GM18867 (cell line): ENCODE data around the gene WIPF2.

ENCODE experiments used
- ATAC-seq: cut with Tn5 transposase; IDR thresholded peaks from one replicate; pipeline ENCODE4 v1.9.1; 2021; ENCODE audit warnings: mild to moderate bottlenecking, moderate library complexity; ENCODE audit not compliant: unreplicated experiment

The WIPF2 gene

DNA sequence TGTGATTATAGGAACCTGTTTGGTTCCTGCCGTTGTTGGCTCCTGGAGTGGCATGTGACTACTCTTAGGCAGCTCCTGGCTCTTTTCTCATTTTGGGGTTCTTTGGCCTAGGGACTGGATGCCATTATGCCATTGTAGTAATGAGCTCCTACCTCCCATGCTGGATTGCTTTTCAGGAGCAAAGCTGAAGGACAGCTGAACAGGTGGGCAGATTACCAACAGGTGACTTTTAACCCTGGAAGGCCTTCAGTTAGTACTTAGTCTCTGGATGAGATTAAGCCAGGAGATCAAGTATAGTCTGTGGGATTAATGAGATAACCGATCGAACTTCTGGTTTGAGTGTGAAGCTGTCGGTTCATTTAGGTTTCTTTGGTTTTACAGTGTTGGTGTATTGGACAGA, 25.2 kb downstream of the WIPF2 start:
- ATAC-seq: no peak

DNA sequence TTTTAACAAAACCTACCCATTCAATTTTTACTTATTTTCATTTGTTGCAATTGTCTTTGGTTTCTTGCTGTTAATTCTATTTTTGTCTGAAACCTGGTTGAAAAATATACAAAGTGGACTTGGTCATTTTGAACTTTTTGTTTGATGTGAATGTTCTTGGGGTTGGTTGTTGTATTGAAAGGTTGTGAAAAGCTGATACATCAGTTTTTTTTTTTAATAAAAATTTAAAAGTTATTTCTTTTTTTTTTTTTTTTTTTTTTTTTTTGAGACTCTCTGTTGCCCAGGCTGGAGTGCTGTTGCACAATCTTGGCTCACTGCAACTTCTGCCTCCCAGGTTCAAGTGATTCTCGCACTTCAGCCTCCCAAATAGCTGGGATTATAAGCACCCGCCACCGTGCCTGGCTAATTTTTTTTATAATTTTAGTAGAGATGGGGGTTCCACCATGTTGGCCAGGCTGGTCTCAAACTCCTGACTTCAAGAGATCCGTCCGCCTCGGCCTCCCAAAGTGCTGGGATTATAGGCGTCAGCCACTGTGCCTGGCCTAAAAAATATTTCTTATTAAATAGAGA, 28.9 kb downstream of the WIPF2 start:
- no peak for ATAC-seq

DNA sequence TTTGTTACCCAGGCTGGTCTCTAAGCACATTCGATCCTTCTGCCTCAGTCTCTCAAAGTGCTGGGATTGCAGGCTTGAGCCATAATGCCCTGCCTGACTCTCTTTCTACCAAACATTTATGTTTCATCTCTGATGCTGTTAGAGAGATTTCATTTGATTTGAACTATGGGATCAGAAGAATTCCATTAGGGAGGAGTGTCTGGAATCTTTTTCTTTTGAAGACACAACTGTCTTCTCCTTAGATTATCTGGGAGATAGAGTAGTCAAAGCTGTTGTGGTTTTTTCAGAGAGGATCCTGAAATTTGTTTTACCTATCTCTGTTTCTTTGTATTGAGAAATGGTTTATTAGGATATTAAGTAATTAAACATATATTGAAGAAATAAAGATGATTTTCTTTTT, 29.4 kb downstream of the WIPF2 start:
- ATAC-seq: no peak

DNA sequence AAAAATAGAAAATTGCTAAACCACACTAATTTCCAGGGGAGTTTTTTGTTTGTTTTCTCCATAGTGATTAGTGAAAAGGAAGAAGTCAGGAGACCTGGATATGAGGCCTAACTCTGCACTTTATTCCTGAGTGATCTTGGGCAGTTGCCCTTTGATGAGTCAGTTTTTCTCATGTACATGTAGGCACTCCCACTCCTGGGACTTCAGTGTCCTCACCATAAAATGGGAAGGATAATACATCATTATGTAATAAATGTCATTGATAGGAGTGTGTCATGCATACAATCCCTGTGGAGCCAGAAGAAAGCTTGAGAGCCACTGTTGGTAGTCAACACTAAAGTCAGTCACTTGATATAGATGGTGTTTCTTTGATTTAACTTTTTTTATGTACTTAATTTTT, 32.5 kb downstream of the WIPF2 start:
- no peak for ATAC-seq

DNA sequence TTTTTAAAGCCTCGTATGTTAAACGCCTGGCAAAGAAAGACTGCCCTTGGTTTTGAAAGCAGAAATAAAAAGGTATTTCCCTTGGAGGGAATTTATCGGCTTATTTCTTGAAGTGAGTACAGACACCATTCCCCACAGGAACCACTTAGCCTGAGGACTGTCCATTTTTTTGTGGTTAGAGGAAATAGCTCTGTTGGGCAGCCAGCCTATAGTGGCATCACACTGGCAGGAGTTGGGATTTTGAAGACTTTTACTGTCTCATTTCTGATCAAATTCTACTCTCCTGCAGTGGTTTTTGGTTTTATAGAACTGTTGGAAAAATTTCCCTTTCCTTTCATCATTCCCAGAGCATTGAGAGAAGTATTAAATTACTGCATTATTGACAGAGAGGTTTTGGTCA, 34.5 kb downstream of the WIPF2 start:
- ATAC-seq: no peak

DNA sequence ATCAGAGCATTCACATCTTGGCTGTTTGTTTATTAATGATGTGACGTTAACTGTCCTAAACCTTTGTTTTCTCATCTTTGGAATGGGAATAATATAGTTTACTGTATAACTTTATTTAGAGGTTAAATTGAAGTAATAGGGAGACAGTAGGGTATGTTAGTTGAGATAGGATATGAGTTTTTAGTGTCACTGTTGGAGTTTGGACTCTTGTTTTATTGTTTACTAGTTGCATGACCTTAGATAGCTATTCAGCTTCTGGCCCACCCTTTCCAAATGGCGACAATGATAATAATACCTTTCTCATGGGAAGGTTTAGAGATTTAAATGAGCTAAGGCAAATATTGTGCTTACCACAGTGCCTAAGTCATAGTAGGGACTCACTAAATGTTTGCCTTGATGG, 40.4 kb downstream of the WIPF2 start:
- no peak for ATAC-seq

DNA sequence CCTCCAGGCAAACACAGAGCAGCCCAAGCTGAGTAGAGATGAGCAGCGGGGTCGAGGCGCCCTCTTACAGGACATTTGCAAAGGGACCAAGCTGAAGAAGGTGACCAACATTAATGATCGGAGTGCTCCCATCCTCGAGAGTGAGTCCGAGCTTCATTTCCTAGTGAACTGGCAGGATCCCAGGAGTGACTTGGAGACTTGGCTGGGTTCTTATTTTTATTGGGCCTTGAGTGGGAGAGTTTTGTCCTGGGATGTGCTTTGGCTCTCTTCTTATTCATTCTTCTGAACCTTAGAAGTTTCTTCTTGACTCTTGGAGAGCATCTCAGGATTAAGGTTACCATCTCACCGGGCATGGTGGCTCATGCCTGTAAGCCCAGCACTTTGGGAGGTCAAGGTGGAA, 41.4 kb downstream of the WIPF2 start:
- ATAC-seq: no peak

DNA sequence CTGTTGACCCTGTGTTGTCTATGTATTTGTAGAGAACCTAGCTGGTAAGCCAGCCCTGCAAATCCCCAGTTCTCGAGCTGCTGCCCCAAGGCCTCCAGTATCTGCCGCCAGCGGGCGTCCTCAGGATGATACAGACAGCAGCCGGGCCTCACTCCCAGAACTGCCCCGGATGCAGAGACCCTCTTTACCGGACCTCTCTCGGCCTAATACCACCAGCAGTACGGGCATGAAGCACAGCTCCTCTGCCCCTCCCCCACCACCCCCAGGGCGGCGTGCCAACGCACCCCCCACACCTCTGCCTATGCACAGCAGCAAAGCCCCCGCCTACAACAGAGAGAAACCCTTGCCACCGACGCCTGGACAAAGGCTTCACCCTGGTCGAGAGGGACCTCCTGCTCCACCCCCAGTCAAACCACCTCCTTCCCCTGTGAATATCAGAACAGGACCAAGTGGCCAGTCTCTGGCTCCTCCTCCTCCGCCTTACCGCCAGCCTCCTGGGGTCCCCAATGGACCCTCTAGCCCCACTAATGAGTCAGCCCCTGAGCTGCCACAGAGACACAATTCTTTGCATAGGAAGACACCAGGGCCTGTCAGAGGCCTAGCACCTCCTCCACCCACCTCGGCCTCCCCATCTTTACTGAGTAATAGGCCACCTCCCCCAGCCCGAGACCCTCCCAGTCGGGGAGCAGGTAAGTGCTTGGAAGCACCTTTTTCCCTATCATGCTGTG, 45.5 kb downstream of the WIPF2 start:
- ATAC-seq: no peak

DNA sequence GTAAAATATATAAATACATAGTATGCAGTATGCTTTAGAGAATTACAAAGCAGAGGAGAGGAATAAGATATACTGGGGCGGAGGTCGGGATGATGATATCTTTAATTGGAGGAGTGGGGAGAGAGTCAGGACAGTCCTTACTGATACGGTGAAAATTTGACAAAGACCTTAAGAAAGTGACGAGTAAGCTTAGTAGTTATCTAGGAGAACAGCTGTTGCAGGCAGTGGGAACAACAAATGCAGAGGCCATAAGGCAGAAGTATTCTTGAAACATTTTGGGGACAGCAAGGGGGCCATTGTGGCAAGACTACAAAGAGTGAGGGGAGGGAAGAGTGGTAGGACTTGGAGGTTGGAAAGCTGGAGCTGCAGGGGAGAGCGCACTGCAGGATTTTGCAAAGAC, 46.2 kb downstream of the WIPF2 start:
- no peak for ATAC-seq

DNA sequence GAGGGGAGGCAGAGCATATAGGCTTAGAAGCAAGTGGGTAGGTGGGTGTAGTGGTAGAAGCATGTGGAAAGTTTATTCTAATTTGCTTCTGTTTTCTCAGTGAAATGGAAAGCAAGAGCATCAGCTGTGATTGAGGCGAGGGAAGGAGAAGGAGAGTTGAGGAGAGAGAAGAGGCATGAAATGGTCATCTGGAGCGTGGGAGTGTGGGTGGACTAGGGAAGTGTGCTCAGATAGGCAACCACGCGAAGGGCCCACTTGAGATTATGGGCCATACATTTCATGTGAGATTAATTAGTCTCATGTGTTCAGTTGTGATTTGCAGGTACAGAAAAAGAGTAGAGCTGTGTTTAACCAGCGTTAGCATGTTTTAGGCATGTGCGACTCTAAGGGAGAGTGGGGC, 47.8 kb downstream of the WIPF2 start:
- no peak for ATAC-seq

DNA sequence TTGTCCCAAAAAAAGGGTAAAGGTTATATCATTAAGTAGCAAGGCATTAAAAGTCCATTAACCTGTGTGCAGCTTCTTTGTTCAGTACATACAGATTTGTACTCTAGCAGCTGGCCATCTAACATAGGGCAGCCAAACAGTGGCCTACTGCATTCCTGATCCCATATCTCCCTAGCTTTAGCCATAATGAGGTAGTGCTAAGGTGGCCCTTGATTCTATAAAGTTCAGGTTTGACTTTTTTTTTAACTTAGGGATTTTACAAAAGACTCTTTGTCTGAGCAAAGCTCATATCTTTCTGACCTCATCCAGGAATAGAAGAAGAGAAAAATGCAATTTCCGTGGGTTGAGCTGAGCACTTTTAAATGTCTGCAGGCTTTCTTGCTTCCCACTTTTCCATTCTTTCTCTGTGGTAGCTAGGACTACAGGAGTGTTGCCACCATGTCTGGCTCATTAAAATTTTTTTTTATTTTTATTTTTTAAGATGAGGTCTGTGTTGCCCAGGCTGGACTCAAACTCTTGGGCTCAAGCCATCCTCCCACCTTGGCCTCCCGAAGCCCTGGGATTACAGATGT, 49.1 kb downstream of the WIPF2 start:
- ATAC-seq: no peak

DNA sequence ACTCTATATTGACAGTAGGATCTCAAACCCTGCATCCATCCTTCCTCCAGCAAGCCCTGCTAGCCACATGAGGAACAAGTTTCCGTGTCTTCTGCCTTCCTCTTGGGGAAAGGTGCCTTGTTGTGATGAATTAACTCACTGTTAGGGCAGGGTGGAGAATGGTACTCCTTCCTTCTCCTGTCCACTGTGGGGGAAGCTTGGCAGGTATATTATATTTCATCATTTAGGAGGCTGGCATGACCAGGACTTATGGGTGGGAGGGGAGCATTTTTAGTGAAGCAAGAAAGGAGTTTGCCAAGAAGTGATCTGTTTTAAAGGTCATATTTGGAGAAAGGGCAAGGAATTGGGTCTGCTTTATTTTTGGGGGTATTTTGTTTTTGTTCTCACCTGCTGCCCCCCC, 59.3 kb downstream of the WIPF2 start:
- no peak for ATAC-seq

DNA sequence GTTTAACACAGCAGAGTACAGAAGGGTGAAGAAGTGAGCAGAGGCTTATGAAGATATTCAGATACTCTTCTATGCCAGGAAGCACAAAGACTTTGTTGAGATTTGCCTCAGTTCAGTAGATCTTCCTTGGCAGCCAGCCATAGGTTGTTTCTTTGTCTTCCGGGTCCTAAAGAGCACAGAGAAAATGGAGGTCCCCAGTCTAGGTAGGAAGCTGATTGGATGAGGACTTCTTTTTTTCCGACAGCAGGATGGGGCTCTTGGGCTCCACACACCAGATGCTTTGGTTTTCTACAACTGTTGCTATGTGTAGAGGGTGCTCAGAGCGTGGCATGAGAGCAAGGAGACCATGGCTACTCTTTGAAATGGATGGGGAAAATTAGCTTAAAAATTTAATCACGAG, 60.3 kb downstream of the WIPF2 start:
- no peak for ATAC-seq

DNA sequence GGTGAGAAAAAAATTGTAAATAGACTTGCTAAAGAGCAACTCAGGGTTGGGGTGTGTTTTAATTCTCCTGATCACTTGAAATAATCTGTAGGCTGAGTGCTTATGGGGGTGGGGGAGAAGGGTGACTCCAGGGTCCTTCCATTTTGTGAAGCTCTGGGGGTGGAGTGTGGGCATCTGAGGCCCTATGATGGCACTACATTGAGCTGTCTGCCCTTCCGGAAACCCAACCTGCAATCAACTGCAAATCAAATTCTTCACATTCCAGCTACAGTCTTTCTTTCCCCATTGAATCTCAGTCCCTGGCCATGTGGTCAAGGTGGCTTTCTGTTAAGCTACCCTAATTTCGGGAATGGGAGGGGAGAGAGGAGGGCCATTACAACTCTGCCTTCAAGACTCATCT, 62.6 kb downstream of the WIPF2 start:
- no peak for ATAC-seq

DNA sequence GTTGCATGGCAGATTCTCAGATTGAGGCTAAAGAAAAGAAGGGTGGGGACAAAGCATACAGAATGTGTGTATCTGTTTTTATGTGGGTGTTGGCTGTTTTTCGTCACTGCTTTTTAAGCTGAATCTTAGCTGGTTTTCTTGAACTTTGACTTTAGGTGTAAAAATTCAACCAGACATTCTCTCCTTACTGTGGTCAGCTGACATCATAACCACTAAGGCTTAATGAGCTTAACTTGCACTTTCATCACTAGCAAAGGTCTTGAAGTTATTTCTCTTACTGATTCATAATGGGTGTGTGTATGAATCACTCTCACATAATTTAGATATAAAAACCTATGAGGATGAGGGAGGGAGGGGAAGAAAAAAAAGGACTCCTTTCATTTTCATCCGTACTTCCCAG, 64.6 kb downstream of the WIPF2 start:
- no peak for ATAC-seq

DNA sequence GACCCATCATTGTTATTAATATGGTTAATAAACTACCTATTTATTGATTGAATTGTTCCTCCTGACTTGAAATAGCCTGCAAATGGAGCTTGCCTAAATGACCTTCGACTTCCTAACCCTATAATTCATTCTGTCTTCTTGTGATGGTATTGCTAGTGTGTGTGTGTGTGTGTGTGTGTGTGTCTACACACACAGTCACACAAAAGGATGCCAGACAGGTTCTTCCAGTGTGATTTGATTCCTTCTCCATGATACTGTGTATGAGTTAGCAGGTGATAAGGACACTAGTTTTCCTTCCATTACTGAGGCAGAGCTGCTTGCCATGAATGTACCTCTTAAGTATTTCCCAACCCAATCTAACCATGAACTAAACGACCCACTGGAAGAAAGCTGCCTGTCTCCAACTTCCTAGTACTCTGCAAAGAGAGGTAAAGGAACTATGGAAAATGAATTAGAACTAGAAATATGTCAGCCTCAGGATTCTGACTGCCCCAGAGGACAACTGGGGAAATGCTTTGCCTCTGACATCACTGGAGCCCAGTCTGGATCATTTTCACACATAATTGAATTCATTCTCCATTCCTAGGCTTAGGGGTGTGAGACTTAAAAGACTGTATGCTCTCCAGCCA, 65.1 kb downstream of the WIPF2 start:
- ATAC-seq: no peak

DNA sequence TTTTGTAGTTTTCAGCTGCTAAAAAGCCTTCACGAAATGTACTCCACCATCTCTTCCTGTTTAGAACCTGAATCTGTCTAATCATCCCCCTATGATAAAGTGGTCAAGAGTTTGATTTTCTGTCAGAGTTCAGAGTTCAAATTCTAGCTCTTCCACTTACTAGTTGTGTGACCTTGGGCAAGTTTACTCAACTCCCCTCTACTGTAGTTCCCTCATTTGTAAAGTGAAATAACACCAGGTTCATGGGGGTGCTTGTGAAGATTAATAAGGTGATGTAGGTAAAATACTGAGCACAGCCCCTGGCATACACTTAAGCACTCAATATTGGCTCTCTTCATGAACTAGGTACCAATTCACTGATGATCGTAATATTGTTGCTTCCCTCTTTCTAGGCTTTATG, 67.4 kb downstream of the WIPF2 start:
- ATAC-seq: no peak

DNA sequence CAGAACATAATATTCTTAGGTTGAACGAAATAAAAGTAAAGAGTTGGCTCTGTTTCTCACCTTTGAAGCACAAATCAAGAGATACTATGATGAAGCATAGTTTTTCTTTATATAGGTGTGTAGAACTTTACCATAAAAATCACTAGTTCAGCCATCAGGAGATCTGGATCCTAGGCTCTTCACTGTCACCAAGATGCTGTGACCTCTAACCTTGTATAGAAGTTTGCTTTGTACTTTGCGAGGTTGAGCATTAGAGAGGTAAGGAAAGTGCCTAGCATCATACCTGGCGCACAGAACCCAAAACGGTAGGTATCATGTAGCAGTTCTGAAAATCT, 68.0 kb downstream of the WIPF2 start:
- ATAC-seq: no peak

DNA sequence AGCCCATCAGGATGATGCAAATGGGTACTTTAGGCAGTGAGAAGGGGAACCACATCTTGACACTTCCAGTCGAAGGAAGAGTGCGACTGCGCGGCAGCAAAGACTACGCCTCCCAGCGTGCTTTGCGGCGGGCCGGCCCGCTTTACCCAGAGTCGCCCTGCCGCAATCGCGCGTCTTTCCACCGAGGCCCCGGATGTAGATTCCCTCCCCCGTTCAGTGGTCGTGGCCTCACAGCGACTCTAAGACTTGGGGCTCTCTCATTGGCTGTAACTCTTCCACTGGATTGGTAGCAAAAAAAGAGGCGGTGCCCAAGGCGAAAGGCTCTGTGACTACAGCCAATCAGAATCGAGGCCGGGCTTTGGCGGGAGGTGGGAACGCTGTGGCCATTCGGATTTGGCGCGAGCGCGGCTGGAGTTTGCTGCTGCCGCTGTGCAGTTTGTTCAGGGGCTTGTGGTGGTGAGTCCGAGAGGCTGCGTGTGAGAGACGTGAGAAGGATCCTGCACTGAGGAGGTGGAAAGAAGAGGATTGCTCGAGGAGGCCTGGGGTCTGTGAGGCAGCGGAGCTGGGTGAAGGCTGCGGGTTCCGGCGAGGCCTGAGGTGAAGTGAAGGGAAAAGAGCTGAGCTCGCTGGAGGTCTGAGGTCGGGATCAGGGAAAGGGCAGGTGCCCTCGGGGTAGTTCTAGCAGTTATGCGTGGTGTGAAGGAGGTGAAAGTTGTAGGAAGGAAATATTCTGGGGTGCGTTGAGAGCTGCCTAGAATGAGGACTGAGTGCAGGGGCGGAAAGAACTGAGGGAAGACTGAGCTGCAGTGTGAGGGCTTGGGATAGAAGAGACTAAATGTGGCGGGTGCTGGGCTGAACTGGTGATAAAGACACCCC, 68.6 kb downstream of the WIPF2 start, which contains the start of gene CDC6:
CDC6 (plus strand) TSS at position 386 of the 876 bp plus-strand sequence. CDS start 1,542 bp downstream, outside the sequence.
- peak; percentile 90 for ATAC-seq

DNA sequence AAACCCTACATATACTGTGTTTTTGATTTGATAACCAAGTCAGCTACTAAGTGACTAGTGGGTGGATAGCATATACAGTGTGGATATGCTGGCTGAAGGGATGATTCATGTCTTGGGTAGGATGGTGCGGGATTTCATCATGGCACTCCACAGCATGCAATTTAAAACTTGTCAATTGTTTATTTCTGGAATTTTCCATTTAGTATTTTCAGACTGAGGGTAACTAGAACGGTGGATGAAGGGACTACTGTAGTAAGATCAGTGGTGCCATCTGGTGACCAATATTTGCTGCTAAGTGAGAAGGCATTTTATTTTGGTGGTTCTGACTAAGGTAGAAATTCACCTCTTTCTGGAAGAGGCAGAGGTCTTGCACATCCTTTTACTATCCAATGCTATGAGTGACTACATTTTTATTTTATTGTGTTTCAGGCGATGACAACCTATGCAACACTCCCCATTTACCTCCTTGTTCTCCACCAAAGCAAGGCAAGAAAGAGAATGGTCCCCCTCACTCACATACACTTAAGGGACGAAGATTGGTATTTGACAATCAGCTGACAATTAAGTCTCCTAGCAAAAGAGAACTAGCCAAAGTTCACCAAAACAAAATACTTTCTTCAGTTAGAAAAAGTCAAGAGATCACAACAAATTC, 71.7 kb downstream of the WIPF2 start:
- no peak for ATAC-seq

DNA sequence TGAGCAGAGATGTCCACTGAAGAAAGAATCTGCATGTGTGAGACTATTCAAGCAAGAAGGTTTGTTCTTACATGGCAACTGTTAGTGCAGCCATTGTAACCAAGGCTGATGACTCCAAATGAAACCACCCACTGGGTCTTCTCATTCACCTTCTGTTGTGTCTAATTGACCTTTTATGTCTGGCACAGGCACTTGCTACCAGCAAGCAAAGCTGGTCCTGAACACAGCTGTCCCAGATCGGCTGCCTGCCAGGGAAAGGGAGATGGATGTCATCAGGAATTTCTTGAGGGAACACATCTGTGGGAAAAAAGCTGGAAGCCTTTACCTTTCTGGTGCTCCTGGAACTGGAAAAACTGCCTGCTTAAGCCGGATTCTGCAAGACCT, 72.2 kb downstream of the WIPF2 start:
- ATAC-seq: no peak
